ENCODE results near the gene BCAS4.
A peak's percentile ranks its signal among the peaks of the same experiment; 100 is the strongest.

BCAS4 gene

DNA sequence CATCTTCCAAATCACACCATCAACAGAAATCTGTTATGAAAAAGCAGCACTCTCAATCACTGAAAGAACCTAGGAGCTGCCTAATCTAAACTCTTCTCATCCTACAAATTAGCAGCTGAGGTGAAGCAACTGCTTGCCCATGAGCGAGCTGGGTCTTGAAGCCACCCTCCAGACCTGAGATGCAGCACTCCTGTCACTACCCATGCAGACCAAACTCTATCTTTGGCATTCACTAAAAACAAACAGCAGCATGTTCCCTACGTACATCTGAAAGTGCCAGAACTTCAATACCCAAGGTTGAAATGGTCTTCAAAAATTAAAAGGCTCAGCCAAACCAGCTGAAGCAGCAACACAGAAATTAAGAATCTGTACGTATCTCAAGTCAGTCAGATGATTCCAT is 122.1 kb downstream of the BCAS4 start:
- no peak for TF ChIP-seq GATA1 (IDR thresholded peaks at IDR 0.05; ENCODE audit: low read depth, low read length)
- no peak for TF ChIP-seq POLR2A (IDR thresholded peaks at IDR 0.05; ENCODE audit: low read length)
- DNase-seq, result no peak

DNA sequence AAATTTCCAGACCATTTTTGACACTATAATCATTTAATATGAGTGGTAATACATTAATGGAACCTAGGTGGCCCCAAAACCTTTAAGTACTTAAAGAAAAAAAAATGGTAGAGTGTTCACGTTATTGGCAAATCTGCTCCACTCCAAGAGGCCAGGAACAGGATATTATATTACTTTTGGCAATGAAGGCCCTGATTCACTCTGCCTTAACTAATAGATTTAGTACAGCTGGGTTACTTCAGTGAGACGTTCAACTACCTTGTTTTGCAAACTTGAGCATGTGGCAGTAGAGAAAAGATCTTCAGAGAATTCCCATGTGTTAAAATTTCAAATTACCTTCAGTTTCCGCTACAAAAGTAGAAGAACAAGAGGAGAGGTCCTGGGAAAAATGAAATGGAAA is 123.5 kb downstream of the BCAS4 start:
- DNase-seq, result no peak

DNA sequence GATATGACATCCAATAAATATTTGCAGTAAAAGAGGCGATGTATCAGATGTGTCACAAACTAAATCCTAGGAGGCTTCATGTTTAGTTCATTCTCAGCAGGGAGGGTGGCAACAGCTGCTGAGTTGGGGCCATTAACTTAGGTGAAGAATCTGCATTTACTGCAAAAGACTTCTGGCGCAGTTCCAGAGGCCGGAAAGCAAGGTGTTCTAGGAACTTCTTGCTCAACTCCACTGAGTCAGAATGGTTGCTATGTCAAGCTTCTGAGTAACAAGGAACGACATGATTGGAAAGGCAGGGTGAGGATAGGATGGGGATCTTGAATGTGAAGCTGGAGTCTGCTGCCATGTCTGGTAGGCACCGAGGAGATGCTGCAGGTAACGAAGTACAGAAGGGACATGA is 124.7 kb downstream of the BCAS4 start:
- TF ChIP-seq POLR2A (IDR thresholded peaks at IDR 0.05; ENCODE audit: low read length) (no peak), GATA1 (IDR thresholded peaks at IDR 0.05; ENCODE audit: low read depth, low read length) (no peak)
- DNase-seq, result no peak

More for the DNA sequence above, 123.5 kb downstream of the BCAS4 start:
- TF ChIP-seq POLR2A (IDR thresholded peaks at IDR 0.05; ENCODE audit: low read length), result no peak
- TF ChIP-seq GATA1 (IDR thresholded peaks at IDR 0.05; ENCODE audit: low read depth, low read length), result no peak

DNA sequence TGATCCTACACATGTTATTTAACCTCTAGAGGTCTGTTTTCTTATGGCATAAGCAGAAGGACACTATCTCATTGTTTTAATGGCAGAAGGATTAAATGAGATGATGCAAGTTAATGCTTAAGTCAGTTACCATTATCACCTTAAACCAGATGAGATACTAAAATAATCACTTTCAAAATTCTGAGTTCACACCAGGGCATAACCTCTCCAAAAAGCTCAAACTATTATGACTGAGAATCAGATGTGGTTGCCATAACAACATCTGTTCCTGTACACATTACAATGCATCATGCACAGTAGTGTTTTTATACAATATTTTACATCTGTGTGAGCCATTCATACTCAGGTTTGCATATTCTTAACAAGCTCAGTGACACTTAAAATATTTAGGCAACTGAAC is 126.1 kb downstream of the BCAS4 start:
- peak; percentile 11 for TF ChIP-seq POLR2A (IDR thresholded peaks at IDR 0.05; ENCODE audit: low read length)
- TF ChIP-seq GATA1 (IDR thresholded peaks at IDR 0.05; ENCODE audit: low read depth, low read length), result no peak
- peak; percentile 67 to 84 for DNase-seq

DNA sequence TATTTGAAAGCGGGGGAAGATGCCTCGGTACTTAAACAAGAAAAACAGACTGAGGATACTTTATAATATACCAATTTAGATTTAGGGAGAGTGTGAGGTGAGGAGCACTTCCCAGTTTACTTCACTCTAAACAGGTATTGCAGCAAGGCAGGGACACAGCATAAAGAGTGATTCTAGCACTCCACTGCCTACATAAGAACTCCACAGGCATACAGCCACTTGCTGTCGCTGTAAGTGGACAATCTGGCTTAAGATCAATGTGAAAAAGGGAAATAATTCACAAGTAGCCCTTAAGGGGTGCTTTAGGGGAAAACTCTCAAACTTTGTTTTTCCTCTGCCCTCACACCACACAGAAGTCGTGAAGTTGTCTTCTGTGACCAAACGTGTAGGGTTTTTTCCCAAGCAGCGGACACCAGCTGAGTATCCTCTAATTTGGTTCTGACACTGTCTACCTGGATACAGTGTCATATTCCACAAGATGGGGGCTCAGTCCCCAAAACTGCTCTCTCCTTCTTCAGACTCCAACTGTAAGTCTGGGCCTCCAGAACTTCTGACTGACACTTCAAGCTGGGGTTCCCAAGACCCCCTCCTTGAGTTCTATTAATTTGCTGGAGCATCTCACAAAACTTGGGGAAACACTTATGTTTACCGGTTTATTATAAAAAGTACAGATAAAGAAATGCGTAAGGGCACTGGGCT is 127.1 kb downstream of the BCAS4 start:
- DNase-seq, result no peak
- TF ChIP-seq POLR2A (IDR thresholded peaks at IDR 0.05; ENCODE audit: low read length) (no peak), GATA1 (IDR thresholded peaks at IDR 0.05; ENCODE audit: low read depth, low read length) (no peak)

DNA sequence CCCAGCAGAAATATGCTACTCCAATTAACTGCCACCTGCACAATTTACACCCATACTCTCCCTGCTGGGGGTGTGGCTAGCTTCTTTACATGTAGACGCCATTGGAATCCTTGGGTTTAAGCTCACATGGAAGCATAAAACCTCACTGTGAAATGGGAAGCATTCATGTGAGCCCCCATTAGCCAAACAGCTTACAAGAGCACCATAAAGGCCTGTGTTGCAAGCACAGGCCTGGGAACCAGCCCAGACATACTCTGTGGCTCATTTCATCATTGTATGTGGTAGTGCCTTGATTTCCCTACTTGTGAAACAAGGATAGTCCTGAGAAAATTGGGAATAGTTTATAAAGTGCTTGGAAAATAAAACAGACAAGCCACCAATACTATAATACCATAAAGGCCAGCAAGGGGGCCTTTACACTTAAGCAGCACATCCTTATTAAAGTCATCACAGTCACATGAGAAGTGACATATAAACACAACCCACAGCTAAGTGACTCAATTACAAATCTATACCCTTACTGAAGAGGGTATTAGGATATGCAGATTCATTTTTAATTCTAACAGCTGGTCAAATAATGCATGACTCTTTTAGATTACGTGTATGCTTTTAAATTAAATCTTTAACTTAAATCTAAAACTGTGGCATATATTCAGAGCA is 129.5 kb downstream of the BCAS4 start:
- TF ChIP-seq GATA1 (IDR thresholded peaks at IDR 0.05; ENCODE audit: low read depth, low read length) (no peak), POLR2A (IDR thresholded peaks at IDR 0.05; ENCODE audit: low read length) (no peak)
- no peak for DNase-seq

DNA sequence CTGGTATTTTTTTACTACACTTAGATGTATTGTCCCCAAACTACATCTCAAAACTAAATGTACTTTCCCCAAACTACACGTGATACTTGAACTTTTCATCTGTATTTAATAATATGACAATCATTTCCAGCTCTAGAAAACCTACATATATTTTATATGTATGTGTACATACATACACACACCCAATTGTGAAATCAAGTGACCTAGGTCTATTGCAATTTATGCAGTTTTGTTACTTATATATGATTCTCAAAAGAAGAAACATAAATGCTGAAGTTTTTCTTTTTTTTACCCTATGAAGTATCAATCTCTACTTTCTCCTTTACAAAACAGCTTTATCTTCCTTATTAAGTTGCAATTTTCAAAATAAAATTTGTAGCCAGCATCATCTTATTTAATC is 131.7 kb downstream of the BCAS4 start:
- TF ChIP-seq POLR2A (IDR thresholded peaks at IDR 0.05; ENCODE audit: low read length), result no peak
- DNase-seq, result no peak
